ENCODE data around the gene SLC27A5. TPM values are rescaled to one million over a fixed set of nuclear protein-coding genes. Genes with fewer than 3 reads are reported as not detected.

Gene SLC27A5
- total and polyA plus RNA-seq, 2 experiments from 2014 or later = 16.2 to 35.5 TPM

- no peaks in the 10 kb centered on the region for H3K36me3 ChIP-seq (ENCODE audit: insufficient read depth)
- ATAC-seq = peak; percentile 80
- peak overlapping the region; percentile 81 for H3K4me2 ChIP-seq
Measured at GRCh38 chr19:58513694-58514563, 2.1 kb upstream of the SLC27A5 start.

More at GRCh38 chr19:58513694-58514563, 2.1 kb upstream of the SLC27A5 start:
- peak overlapping the region; percentile 89; the same call in 1 of the 2 replicates for H3K27ac Mint-ChIP-seq
- H3K9me3 Mint-ChIP-seq = no peaks in the 10 kb centered on the region; the same call in 2 of the 3 replicates
- H3K9me2 ChIP-seq (ENCODE audit: insufficient read depth) = no peaks in the 10 kb centered on the region
- no peaks in the 10 kb centered on the region for H3K27me3 ChIP-seq (ENCODE audit: insufficient read depth)
- peak overlapping the region; percentile 81 for H3K4me3 Mint-ChIP-seq
- H3K4me3 ChIP-seq = peak overlapping the region; percentile 64
- H3K27me3 Mint-ChIP-seq (ENCODE audit: insufficient read depth, low read depth, poor library complexity) = peaks cover 29% of the 10 kb centered on the region
- peaks cover 11% of the 10 kb centered on the region; the same call in 1 of the 2 replicates for H3K79me2 ChIP-seq (replicated peaks; ENCODE audit: insufficient read depth)
- H4K20me1 ChIP-seq (replicated peaks; ENCODE audit: insufficient read depth) = no peaks in the 10 kb centered on the region
- peaks cover 12% of the 10 kb centered on the region; the same call in 1 of the 2 replicates for H3F3A ChIP-seq (replicated peaks; ENCODE audit: low read depth)
- peaks cover 26% of the 10 kb centered on the region for H3K4me1 Mint-ChIP-seq
- H3K4me1 ChIP-seq (ENCODE audit: insufficient read depth) = peaks cover 22% of the 10 kb centered on the region
- peak overlapping the region; percentile 76; the same call in 1 of the 2 replicates for H3K27ac ChIP-seq (ENCODE audit: low read depth)
- peak; percentile 96 for DNase-seq (ENCODE audit: low spot score)
- H3K36me3 Mint-ChIP-seq (ENCODE audit: low read depth) = peaks cover 17% of the 10 kb centered on the region
- H2AFZ ChIP-seq = 0 out of 2 replicates have a peak overlapping the region, but pooled peaks have one; percentile 32
- no peak for TF ChIP-seq ZNF114 (CRISPR knock-in tag; IDR thresholded peaks at IDR 0.05)
- peak; percentile 93 for TF ChIP-seq POLR2AphosphoS5 (IDR thresholded peaks at IDR 0.05; ENCODE audit: low read depth)
- TF ChIP-seq, protein P1, sequence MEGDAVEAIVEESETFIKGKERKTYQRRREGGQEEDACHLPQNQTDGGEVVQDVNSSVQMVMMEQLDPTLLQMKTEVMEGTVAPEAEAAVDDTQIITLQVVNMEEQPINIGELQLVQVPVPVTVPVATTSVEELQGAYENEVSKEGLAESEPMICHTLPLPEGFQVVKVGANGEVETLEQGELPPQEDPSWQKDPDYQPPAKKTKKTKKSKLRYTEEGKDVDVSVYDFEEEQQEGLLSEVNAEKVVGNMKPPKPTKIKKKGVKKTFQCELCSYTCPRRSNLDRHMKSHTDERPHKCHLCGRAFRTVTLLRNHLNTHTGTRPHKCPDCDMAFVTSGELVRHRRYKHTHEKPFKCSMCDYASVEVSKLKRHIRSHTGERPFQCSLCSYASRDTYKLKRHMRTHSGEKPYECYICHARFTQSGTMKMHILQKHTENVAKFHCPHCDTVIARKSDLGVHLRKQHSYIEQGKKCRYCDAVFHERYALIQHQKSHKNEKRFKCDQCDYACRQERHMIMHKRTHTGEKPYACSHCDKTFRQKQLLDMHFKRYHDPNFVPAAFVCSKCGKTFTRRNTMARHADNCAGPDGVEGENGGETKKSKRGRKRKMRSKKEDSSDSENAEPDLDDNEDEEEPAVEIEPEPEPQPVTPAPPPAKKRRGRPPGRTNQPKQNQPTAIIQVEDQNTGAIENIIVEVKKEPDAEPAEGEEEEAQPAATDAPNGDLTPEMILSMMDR (conservative IDR thresholded peaks at IDR 0.05; ENCODE audit: low read depth in 2 of 2) = peak; percentile 70 to 98
- no peak for TF ChIP-seq ZNF331 (CRISPR knock-in tag; IDR thresholded peaks at IDR 0.05; ENCODE audit: low read depth)
- TF ChIP-seq STAT1 (IDR thresholded peaks at IDR 0.05; ENCODE audit: unreplicated experiment) = no peak
- no peak for TF ChIP-seq JUNB (IDR thresholded peaks at IDR 0.05; ENCODE audit: unreplicated experiment)
- TF ChIP-seq CREB1 (CRISPR knock-in tag; IDR thresholded peaks at IDR 0.05; ENCODE audit: low read depth) = peak; percentile 53
- no peak for TF ChIP-seq EZH2 (IDR thresholded peaks at IDR 0.05; ENCODE audit: low read depth, unreplicated experiment)
- no peak for TF ChIP-seq NANOG (IDR thresholded peaks at IDR 0.05; ENCODE audit: borderline replicate concordance)
- TF ChIP-seq, protein P2, sequence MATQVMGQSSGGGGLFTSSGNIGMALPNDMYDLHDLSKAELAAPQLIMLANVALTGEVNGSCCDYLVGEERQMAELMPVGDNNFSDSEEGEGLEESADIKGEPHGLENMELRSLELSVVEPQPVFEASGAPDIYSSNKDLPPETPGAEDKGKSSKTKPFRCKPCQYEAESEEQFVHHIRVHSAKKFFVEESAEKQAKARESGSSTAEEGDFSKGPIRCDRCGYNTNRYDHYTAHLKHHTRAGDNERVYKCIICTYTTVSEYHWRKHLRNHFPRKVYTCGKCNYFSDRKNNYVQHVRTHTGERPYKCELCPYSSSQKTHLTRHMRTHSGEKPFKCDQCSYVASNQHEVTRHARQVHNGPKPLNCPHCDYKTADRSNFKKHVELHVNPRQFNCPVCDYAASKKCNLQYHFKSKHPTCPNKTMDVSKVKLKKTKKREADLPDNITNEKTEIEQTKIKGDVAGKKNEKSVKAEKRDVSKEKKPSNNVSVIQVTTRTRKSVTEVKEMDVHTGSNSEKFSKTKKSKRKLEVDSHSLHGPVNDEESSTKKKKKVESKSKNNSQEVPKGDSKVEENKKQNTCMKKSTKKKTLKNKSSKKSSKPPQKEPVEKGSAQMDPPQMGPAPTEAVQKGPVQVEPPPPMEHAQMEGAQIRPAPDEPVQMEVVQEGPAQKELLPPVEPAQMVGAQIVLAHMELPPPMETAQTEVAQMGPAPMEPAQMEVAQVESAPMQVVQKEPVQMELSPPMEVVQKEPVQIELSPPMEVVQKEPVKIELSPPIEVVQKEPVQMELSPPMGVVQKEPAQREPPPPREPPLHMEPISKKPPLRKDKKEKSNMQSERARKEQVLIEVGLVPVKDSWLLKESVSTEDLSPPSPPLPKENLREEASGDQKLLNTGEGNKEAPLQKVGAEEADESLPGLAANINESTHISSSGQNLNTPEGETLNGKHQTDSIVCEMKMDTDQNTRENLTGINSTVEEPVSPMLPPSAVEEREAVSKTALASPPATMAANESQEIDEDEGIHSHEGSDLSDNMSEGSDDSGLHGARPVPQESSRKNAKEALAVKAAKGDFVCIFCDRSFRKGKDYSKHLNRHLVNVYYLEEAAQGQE (IDR thresholded peaks at IDR 0.05; ENCODE audit: unreplicated experiment) = peak; percentile 12
- TF ChIP-seq, protein P3, sequence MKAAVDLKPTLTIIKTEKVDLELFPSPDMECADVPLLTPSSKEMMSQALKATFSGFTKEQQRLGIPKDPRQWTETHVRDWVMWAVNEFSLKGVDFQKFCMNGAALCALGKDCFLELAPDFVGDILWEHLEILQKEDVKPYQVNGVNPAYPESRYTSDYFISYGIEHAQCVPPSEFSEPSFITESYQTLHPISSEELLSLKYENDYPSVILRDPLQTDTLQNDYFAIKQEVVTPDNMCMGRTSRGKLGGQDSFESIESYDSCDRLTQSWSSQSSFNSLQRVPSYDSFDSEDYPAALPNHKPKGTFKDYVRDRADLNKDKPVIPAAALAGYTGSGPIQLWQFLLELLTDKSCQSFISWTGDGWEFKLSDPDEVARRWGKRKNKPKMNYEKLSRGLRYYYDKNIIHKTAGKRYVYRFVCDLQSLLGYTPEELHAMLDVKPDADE (IDR thresholded peaks at IDR 0.05) = no peak
- TF ChIP-seq, protein P4, sequence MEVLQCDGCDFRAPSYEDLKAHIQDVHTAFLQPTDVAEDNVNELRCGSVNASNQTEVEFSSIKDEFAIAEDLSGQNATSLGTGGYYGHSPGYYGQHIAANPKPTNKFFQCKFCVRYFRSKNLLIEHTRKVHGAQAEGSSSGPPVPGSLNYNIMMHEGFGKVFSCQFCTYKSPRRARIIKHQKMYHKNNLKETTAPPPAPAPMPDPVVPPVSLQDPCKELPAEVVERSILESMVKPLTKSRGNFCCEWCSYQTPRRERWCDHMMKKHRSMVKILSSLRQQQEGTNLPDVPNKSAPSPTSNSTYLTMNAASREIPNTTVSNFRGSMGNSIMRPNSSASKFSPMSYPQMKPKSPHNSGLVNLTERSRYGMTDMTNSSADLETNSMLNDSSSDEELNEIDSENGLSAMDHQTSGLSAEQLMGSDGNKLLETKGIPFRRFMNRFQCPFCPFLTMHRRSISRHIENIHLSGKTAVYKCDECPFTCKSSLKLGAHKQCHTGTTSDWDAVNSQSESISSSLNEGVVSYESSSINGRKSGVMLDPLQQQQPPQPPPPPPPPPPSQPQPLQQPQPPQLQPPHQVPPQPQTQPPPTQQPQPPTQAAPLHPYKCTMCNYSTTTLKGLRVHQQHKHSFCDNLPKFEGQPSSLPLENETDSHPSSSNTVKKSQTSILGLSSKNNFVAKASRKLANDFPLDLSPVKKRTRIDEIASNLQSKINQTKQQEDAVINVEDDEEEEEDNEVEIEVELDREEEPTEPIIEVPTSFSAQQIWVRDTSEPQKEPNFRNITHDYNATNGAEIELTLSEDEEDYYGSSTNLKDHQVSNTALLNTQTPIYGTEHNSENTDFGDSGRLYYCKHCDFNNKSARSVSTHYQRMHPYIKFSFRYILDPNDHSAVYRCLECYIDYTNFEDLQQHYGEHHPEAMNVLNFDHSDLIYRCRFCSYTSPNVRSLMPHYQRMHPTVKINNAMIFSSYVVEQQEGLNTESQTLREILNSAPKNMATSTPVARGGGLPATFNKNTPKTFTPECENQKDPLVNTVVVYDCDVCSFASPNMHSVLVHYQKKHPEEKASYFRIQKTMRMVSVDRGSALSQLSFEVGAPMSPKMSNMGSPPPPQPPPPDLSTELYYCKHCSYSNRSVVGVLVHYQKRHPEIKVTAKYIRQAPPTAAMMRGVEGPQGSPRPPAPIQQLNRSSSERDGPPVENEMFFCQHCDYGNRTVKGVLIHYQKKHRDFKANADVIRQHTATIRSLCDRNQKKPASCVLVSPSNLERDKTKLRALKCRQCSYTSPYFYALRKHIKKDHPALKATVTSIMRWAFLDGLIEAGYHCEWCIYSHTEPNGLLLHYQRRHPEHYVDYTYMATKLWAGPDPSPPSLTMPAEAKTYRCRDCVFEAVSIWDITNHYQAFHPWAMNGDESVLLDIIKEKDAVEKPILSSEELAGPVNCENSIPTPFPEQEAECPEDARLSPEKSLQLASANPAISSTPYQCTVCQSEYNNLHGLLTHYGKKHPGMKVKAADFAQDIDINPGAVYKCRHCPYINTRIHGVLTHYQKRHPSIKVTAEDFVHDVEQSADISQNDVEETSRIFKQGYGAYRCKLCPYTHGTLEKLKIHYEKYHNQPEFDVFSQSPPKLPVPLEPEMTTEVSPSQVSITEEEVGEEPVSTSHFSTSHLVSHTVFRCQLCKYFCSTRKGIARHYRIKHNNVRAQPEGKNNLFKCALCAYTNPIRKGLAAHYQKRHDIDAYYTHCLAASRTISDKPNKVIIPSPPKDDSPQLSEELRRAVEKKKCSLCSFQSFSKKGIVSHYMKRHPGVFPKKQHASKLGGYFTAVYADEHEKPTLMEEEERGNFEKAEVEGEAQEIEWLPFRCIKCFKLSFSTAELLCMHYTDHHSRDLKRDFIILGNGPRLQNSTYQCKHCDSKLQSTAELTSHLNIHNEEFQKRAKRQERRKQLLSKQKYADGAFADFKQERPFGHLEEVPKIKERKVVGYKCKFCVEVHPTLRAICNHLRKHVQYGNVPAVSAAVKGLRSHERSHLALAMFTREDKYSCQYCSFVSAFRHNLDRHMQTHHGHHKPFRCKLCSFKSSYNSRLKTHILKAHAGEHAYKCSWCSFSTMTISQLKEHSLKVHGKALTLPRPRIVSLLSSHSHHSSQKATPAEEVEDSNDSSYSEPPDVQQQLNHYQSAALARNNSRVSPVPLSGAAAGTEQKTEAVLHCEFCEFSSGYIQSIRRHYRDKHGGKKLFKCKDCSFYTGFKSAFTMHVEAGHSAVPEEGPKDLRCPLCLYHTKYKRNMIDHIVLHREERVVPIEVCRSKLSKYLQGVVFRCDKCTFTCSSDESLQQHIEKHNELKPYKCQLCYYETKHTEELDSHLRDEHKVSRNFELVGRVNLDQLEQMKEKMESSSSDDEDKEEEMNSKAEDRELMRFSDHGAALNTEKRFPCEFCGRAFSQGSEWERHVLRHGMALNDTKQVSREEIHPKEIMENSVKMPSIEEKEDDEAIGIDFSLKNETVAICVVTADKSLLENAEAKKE (CRISPR knock-in tag; IDR thresholded peaks at IDR 0.05) = no peak
- no peak for TF ChIP-seq EZH2phosphoT487 (IDR thresholded peaks at IDR 0.05; ENCODE audit: unreplicated experiment)

Data from GM23338 (cell line).